H7 (cell line): Measurements from ENCODE around the gene LAMB2. TPM values are rescaled to one million over a fixed set of nuclear protein-coding genes. Genes with fewer than 3 reads are reported as not detected.
A peak's percentile ranks its signal among the peaks of the same experiment; 100 is the strongest.

Source experiments
- DNase-seq: peaks from one replicate; pipeline ENCODE4 v3.0.0; 2012
- H3K27me3 ChIP-seq: 2 replicates; pipeline ENCODE4 v1.6.0; 2011; ENCODE audit warnings: mild to moderate bottlenecking, low read length; ENCODE audit not compliant: control insufficient read depth, insufficient read depth
- H3K36me3 ChIP-seq: replicated peaks from 2 replicates; pipeline ENCODE4 v1.5.1; 2011; ENCODE audit warnings: low read length; ENCODE audit not compliant: control insufficient read depth, insufficient read depth
- H3K4me3 ChIP-seq: 2 replicates; pipeline ENCODE4 v1.5.1; 2011; ENCODE audit warnings: low read depth, mild to moderate bottlenecking, control low read depth, low read length, moderate library complexity; ENCODE audit not compliant: insufficient read depth
- total RNA-seq: library from RNA; depleted of rRNA; stranded (reverse); fragments of >200 nt; shearing (Covaris generic); gene quantifications from 2 replicates; pipeline ENCODE4 v1.2.3, GENCODE V29; 2014; rRNA removed

LAMB2 gene
- total RNA-seq, 1 experiment from 2014 or later: 81.1 TPM

DNA sequence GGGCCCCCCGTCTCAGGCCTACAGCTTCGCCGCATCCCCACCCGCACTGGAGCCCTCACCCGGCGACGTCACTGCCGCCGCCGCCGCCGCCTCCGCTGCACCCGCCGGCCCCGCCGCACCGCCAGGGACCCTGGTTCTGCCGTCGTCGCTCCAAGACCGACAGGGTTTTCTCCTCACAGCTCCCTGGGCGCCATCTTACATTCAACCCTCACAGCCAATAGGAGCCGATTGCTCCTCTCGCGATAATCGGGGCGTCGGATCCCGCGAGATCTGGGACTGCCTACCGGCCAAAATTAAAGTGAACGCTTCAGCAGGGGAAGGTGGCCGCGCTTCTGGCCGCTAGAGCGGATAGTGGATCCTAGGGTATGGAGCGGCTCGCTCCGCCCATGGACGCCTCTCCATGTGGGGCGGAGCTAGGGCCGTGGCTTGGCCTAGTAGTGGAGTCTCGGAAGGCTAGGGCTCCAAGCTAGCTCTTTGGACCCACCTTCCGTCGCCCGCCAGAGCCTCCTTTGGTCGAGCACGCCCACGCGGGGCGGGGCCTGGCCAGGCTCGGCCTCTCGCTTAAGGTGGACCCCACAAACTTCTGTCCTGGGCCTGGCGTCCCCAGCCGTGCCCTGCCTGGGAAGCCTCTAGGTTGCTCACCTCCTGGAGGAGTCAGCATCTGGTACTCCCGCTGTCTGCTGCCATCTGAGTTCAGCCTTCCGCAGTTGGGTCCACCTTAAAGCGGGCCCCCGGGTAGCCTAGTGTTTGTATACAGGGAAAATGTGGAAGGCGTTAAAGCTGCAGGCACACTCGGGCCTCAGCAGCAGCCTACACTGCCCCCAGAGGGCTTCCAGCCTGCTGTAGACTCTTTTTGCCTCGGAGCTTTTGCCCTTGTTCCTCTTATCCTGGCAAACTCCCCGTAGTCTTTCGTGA, 38.7 kb downstream of the LAMB2 start, which contains the start of gene QRICH1:
TSS of gene QRICH1 (minus strand) at position 219 of the 915 bp plus-strand sequence. CDS start 17,054 bp downstream, outside the sequence.
- Histone ChIP-seq H3K27me3 (no peaks in the 10 kb centered on the region), H3K4me3 (peak within 1 kb of the TSS; percentile 93), H3K36me3 (peaks cover 16% of the 10 kb centered on the region)
- peak; percentile 95 for DNase-seq

DNA sequence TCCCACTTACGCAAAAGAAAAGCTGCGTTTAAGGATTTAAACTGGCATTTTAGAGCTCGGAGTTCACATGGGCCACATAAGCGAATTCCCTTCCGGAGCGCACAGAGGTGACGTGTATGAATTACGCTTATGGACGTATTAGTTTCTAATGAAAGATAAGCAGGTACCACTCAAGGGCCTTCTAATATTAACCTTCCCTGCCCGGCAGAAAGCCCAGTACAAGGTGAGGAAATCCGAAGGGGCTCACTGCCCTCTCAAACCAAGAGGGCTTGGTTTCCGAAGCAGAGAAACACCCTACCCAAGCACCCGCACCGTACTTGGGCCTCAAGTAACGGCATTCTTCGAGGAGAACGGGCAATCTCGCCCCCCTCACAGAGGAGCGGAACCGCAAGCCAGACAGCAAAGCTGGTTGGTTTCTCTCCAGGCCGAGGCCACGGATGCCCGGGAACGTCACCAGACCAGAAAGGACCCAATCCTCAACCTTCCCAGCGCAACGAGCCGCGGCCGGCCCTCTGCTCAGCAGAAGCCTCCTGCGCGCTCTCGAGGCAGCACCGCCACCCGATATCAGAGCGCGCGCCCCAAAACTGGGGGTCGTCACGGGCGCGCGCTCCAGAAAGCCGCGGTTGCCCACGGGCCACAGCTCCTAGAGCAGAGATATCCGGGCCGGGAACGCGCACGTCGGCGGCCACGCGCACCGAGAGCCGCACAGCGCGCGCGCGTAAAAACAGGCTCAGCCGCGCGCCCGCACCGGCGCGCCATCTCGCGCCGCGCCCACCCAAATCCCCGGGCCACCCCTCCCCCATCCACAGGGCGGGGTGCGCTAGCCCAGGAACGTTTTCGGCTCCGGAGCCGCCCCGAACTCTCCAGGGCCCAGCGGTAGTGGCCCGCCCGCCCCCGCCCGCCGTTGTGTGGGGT, 39.7 kb downstream of the LAMB2 start:
- Histone ChIP-seq H3K27me3 (no peaks in the 10 kb centered on the region), H3K4me3 (peak overlapping the region; percentile 93), H3K36me3 (peaks cover 8% of the 10 kb centered on the region)
- peak; percentile 97 for DNase-seq

- no peak overlapping the region for H3K4me3 ChIP-seq
- no peak for DNase-seq
- H3K36me3 ChIP-seq: peaks cover 9% of the 10 kb centered on the region
- no peaks in the 10 kb centered on the region for H3K27me3 ChIP-seq
Measured at GRCh38 chr3:49081429-49081828, 51.4 kb downstream of the LAMB2 start.

DNA sequence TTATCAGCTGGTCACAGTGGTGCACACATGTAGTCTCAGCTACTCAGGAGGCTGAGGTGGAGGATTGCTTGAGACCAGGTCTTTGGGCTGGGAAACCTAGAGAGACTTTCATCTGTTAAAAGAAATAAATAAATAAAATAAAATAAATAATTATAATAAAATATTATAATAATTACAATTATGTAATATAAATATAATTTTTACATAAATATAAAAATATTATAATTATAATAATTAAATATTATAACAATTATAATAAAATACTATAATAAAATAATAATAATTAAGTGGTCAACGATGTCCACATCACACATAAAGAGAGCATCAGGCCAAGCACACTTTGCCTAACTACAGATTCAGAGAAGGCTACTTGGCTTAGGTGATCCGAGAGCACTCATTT, 53.6 kb downstream of the LAMB2 start:
- Histone ChIP-seq H3K36me3 (peaks cover 22% of the 10 kb centered on the region), H3K4me3 (no peak overlapping the region), H3K27me3 (no peaks in the 10 kb centered on the region)
- DNase-seq: no peak

DNA sequence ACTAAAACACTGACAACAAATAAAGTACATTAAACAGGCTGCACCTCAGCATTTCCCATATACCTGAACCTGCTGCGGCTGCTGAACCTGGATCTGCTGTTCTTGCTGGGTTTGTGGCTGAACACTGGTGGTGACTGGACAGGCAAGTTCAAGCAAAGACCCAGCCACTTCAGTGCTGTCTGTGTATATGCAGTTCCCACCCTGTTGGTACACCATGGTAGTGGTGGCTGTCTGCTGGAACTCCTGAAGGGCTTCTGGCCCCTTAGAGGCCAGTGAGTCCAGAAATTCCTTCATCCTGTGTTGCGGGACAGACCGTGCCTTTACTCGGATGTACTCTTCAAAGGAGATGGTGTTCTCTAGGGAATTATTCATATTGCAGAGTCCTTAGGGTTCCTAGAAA, 56.2 kb downstream of the LAMB2 start:
- Histone ChIP-seq H3K27me3 (no peaks in the 10 kb centered on the region), H3K4me3 (no peak overlapping the region), H3K36me3 (peaks cover 24% of the 10 kb centered on the region)
- DNase-seq: no peak

GRCh38 chr3:49076116-49076515, 56.7 kb downstream of the LAMB2 start:
- Histone ChIP-seq H3K27me3 (no peaks in the 10 kb centered on the region), H3K36me3 (peaks cover 24% of the 10 kb centered on the region), H3K4me3 (no peak overlapping the region)
- no peak for DNase-seq

Other genes starting within 250 kb of the LAMB2 start
- gene SLC25A20, start 234.2 kb downstream of the LAMB2 start, total RNA-seq: 14.6 and 18.4 TPM in 2 replicates
- 120 and 125 TPM in 2 replicates for gene ARIH2, start 214.2 kb downstream of the LAMB2 start, total RNA-seq
- gene P4HTM, start 142.8 kb downstream of the LAMB2 start, total RNA-seq: 17.6 and 22.4 TPM in 2 replicates
- 141 and 151 TPM in 2 replicates for gene WDR6, start 125.7 kb downstream of the LAMB2 start, total RNA-seq
- gene DALRD3, start 114.5 kb downstream of the LAMB2 start, total RNA-seq: 55.5 and 65.9 TPM in 2 replicates
- 81.2 and 94.8 TPM in 2 replicates for gene NDUFAF3, start 110.9 kb downstream of the LAMB2 start, total RNA-seq
- gene IMPDH2, start 103.7 kb downstream of the LAMB2 start, total RNA-seq: 409 and 490 TPM in 2 replicates
- gene QRICH1, start 39.0 kb downstream of the LAMB2 start, total RNA-seq: 118 and 137 TPM in 2 replicates
- gene QARS1, start 28.3 kb downstream of the LAMB2 start, total RNA-seq: 308 and 312 TPM in 2 replicates
- 64.4 and 73.0 TPM in 2 replicates for gene USP19, start 12.2 kb downstream of the LAMB2 start, total RNA-seq
- 37.1 and 46.4 TPM in 2 replicates for gene CCDC71, start 33.3 kb upstream of the LAMB2 start, total RNA-seq
- gene KLHDC8B, start 38.5 kb upstream of the LAMB2 start, total RNA-seq: 19.8 and 27.7 TPM in 2 replicates
- 0.80 and 1.3 TPM in 2 replicates for gene C3orf62, start 144.2 kb upstream of the LAMB2 start, total RNA-seq
- gene USP4, start 207.0 kb upstream of the LAMB2 start, total RNA-seq: 9.6 and 10.7 TPM in 2 replicates
- 222 and 298 TPM in 2 replicates for gene GPX1, start 225.3 kb upstream of the LAMB2 start, total RNA-seq